Heart right ventricle (tissue), 16 donors: ENCODE measurements around the gene HOPX. TPM values are rescaled to one million over a fixed set of nuclear protein-coding genes. Genes with fewer than 3 reads are reported as not detected.

Experiments used
- ATAC-seq, 8 donors: fragments of 200-7000 bp; cut with Tn5 transposase; one replicate each; pipeline ENCODE4 v1.9.1; 2020; ENCODE audit warnings: mild to moderate bottlenecking in 8 of 8, moderate library complexity in 8 of 8, moderate number of reproducible peaks in 1 of 8
- DNase-seq, 2 donors: peaks; one replicate each; pipeline ENCODE4 v3.0.0-alpha.2; 2020
- H3K27ac ChIP-seq, 10 donors: fragments of 200-600 bp; sonication (generic) in 2 of 10; one replicate each; pipeline versions ENCODE4 v1.5.0 to v1.8.0; 2020 to 2022; ENCODE audit warnings: mild to moderate bottlenecking in 3 of 10
- H3K27me3 ChIP-seq, 7 donors: fragments of 200-600 bp; one replicate each; pipeline ENCODE4 v1.8.0; 2021 to 2022; ENCODE audit warnings: mild to moderate bottlenecking in 2 of 7
- H3K36me3 ChIP-seq, 9 donors: fragments of 200-600 bp; sonication (generic) in 1 of 9; one replicate each; pipeline versions ENCODE4 v1.5.0 to v1.8.0; 2020 to 2022; ENCODE audit warnings: mild to moderate bottlenecking in 2 of 9
- H3K4me1 ChIP-seq, 9 donors: fragments of 200-600 bp; sonication (generic) in 1 of 9; one replicate each; pipeline versions ENCODE4 v1.5.0 to v1.8.0; 2020 to 2022; ENCODE audit warnings: mild to moderate bottlenecking in 4 of 9
- H3K4me3 ChIP-seq, 10 donors: fragments of 200-600 bp; sonication (generic) in 2 of 10; one replicate each; pipeline versions ENCODE4 v1.5.0 to v1.8.0; 2020 to 2022; ENCODE audit warnings: mild to moderate bottlenecking in 7 of 10, moderate library complexity in 2 of 10
- H3K9me3 ChIP-seq, 11 donors: fragments of 200-600 bp in 10 of 11; sonication (generic) in 2 of 11; one replicate each; pipeline versions ENCODE4 v1.5.0 to v1.8.0; 2013 to 2022; ENCODE audit warnings: mild to moderate bottlenecking in 2 of 11, control low read depth in 1 of 11, moderate library complexity in 1 of 11
- WGBS, 2 donors: extraction: QIAGEN DNeasy Blood & Tissue Kit; methylation state at CpG; one replicate each; pipeline ENCODE4 v1.1.7; 2013; ENCODE audit warnings: inconsistent platforms in 1 of 2; 5-methylcytosine and 5-hydroxymethylcytosine counted together
- intact Hi-C, 10 donors: fragments of 100-400 bp; cut with DNase I; formaldehyde crosslinking; loops; one replicate each; pipeline versions ENCODE4 v1.11.1 to v1.14.2; 2022
- polyA plus RNA-seq, 2 donors: library from polyadenylated mRNA; stranded (reverse); fragments of 200-250 nt; gene quantifications; one replicate each; pipeline ENCODE4 v1.2.3, GENCODE V29; 2013
- total RNA-seq, 10 donors: library from RNA; stranded (reverse); fragmentation: NEBNext Ultra II Directional in 3 of 10; extraction: Animal tissue kit (Norgen Biotek cat#: 25700) in 3 of 10; gene quantifications; one replicate each; pipeline versions ENCODE4 v1.2.1 to v1.2.4, GENCODE V29; 2021 to 2023
- TF ChIP-seq, protein P1 (sequence below), 9 donors: fragments of 200-600 bp; sonication (generic) in 2 of 9; IDR thresholded peaks; one replicate each; pipeline versions ENCODE4 v1.5.0 to v1.8.0; 2021 to 2022; ENCODE audit warnings: antibody characterized with exemption in 9 of 9, mild to moderate bottlenecking in 5 of 9, moderate library complexity in 1 of 9
- donor health status: Arrhythmogenic right ventricular cardiomyopathy.
- donor health status: ischemic (EF 13 %, LVEDD 7.1; RV severe dilation, severe dysfunction).
- donor health status: healthy with polysubstance abuse.
- donor health status: DM: no; HTN: yes; CAD: no.
- donor health status: DM: no; HTN: no; CAD: no.
- donor health status: ischemic (EF 25% LVEDD 6.9; RV normal size, moderate dysfunction).
- donor health status: ischemic (EF 25% LVEDD 5.7; RV mildly dilated, moderate dysfunction).
- donor health status: healthy.
- donor health status: DM: yes; HTN: yes; CAD: no.
- donor health status: Ischemic cardiomyopathy.
- donor health status: ischemic (EF 35%, LVEDD 5.7; RV mildly dilated, moderate dysfunction).
- donor health status: nonischemic (EF 11% LVEDD 7.7; RV severe dilation, severe dysfunction).
- donor health status: DM: yes; HTN: yes; CAD: no.
- donor health status: PGD.
- donor health status: ischemic (EF 29% LVEDD 5.4; RV normal size, mild dysfunction).
- donor health status: nonischemic (EF 23%, LVEDD 6.1; RV moderate dilation, normal function).

Gene HOPX
- total and polyA plus RNA-seq, 12 donors: 0.39 to 90.9 (median 10.4) TPM

DNA sequence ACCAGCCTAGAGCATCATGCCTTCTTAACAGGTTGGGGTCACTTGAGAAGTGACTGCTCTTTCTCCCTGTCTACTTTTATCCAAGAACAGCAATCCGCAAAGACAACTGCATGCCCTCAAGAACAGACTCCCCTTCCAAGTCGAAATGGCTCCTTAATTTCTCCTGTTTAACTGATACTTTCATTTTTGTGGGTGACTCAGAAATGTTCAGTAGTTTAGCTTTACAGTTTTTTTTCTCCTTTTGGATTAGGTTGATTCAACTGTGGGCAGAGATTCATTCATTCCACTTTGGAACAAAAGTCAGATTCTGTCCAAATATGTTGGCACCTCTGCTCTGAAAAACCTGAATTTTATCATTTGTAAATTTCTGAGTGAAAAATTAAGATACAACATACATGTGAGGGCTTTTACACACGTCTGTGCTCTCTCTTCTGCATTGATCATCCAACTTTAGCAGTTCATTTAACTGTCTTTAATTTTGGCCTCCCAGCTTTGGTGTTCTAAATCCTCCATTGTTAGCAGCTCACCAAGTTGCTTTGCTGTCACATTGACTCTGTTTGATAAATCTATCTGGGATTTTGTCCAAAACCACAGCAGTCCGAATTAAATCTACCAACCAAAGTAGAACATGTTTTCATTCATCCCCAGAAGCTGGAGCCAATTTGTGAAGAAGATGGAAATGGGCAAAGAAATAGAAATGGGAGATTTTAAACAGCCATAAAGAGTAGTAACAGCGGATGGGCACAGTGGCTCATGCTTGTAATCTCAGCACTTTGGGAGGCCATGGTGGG, 50.0 kb downstream of the HOPX start:
- no peaks in the 10 kb centered on the region for H3K36me3 ChIP-seq
- no peak overlapping the region for H3K4me3 ChIP-seq
- no peaks in the 10 kb centered on the region for H3K4me1 ChIP-seq
- intact Hi-C loops: no loop called here
- H3K9me3 ChIP-seq: peaks cover 0 to 17% (median 6%) of the 10 kb centered on the region in 11 donors
- TF ChIP-seq, protein P1, sequence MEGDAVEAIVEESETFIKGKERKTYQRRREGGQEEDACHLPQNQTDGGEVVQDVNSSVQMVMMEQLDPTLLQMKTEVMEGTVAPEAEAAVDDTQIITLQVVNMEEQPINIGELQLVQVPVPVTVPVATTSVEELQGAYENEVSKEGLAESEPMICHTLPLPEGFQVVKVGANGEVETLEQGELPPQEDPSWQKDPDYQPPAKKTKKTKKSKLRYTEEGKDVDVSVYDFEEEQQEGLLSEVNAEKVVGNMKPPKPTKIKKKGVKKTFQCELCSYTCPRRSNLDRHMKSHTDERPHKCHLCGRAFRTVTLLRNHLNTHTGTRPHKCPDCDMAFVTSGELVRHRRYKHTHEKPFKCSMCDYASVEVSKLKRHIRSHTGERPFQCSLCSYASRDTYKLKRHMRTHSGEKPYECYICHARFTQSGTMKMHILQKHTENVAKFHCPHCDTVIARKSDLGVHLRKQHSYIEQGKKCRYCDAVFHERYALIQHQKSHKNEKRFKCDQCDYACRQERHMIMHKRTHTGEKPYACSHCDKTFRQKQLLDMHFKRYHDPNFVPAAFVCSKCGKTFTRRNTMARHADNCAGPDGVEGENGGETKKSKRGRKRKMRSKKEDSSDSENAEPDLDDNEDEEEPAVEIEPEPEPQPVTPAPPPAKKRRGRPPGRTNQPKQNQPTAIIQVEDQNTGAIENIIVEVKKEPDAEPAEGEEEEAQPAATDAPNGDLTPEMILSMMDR (IDR thresholded peaks at IDR 0.05): no peak
- peaks cover 0 to 3% (median 0%) of the 10 kb centered on the region in 7 donors for H3K27me3 ChIP-seq
- no peak overlapping the region for H3K27ac ChIP-seq
- no peak for ATAC-seq
- WGBS, 2 donors: 76 to 84% methylated on average over 5 of the region's 5 CpGs
- no peak for DNase-seq

DNA sequence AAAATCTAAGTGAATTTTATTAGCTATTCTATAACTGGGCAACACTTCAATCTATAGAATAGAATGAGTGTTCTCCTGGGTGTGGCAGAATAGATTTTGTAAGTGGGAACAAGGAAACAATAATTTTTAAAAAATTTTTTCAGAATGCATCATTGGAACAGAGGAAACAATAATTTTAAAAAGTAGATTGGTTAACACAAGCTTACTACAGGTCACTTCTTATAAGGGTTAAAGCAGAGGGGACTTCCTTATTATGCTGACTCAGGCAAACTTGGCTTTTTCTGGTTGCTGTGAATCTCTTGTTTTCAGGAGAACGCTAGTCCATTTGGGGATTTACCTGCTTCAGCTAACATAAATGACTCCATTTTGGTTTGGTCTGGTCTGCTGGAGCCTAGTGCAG, 52.5 kb downstream of the HOPX start:
- Histone ChIP-seq H3K4me3 (no peak overlapping the region), H3K36me3 (no peaks in the 10 kb centered on the region), H3K9me3 (peaks cover 0 to 23% (median 7%) of the 10 kb centered on the region in 11 donors), H3K27me3 (peaks cover 0 to 3% (median 0%) of the 10 kb centered on the region in 7 donors), H3K27ac (no peak overlapping the region), H3K4me1 (no peaks in the 10 kb centered on the region)
- WGBS, 2 donors: 34 to 86% methylated on average over 1 of the region's 1 CpG
- no peak for ATAC-seq
- DNase-seq: no peak
- TF ChIP-seq, protein P1 (IDR thresholded peaks at IDR 0.05): no peak
- intact Hi-C loops: no loop called here

DNA sequence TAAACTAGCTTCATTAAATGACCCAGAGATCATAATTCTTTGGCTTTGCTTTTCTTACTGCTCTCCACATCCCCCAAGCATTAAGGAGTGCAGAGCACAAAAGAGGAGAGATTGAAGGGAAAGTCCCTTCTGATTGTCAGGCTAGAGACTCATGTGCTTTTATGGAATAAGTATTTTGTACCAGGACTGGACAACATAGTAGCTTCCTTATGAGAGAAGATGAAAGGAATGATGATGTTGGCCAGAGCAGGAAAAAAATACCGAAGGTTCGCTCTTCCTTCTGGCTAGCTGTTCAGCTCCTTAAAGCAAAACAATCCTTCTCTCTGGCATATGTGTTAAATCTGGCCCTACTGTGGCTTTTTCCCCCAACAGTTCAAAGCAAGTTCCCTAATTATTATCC, 53.1 kb downstream of the HOPX start:
- WGBS, 2 donors: 53 to 65% methylated on average over 2 of the region's 2 CpGs
- TF ChIP-seq, protein P1 (IDR thresholded peaks at IDR 0.05): no peak
- H3K36me3 ChIP-seq: no peaks in the 10 kb centered on the region
- DNase-seq (no peak), ATAC-seq (no peak)
- no peak overlapping the region for H3K4me3 ChIP-seq
- H3K4me1 ChIP-seq: no peaks in the 10 kb centered on the region
- intact Hi-C loops: no loop called here
- H3K9me3 ChIP-seq: peaks cover 0 to 23% (median 7%) of the 10 kb centered on the region in 11 donors
- no peak overlapping the region for H3K27ac ChIP-seq
- H3K27me3 ChIP-seq: peaks cover 0 to 3% (median 0%) of the 10 kb centered on the region in 7 donors

DNA sequence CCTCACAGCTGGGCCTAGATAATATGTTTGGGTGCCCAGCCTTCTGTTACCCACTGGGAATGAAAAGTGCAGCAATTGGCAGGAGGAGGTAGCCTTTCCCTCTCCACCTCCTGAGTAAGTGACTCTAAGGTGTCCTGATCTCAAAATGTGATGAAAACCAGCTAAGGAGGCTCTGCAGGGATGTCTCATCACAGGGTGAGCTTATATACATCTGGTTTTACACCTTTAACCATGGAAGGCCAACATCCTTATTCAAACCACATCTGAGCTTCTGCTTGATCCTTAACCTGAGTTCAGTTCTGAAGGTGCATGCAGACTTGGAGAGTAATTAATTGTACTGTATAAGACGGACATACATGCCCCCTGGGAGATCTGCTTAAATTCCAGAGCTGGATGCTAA, 53.7 kb downstream of the HOPX start:
- Histone ChIP-seq H3K4me1 (no peaks in the 10 kb centered on the region), H3K27ac (no peak overlapping the region), H3K36me3 (no peaks in the 10 kb centered on the region), H3K9me3 (peaks cover 0 to 23% (median 7%) of the 10 kb centered on the region in 11 donors), H3K27me3 (peaks cover 0 to 3% (median 0%) of the 10 kb centered on the region in 7 donors), H3K4me3 (no peak overlapping the region)
- intact Hi-C loops: no loop called here
- no peak for ATAC-seq
- 73 to 87% methylated on average over 1 of the region's 1 CpG for WGBS, 2 donors
- TF ChIP-seq, protein P1 (IDR thresholded peaks at IDR 0.05): no peak
- no peak for DNase-seq
